ENCODE measurements around the gene GNG2. TPM values are rescaled to one million over a fixed set of nuclear protein-coding genes. Genes with fewer than 3 reads are reported as not detected.

GNG2 gene
- total RNA-seq, 1 experiment from 2014 or later = not detected

DNA sequence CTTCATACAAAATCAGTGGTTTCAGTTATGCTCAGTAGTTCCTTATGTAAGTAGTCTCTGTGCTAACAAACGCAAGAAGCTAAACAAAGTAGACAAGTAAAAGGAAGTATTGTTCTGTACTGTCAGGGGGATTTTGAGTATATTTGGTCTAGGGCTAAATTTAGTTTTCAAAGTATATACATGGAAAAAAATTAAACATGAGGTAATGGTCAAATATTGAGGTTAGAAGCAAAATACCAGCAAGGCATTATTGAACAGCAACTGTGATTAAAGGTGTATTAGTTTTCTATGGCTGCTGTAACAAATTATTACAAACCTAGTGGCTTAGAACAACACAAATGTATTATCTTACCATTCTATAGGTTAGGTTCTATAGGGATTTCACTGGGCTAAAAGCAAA, 18.8 kb downstream of the GNG2 start:
- H3K27me3 Mint-ChIP-seq (ENCODE audit: unreplicated experiment) = no peaks in the 10 kb centered on the region
- no peaks in the 10 kb centered on the region for H3K9me3 Mint-ChIP-seq (ENCODE audit: low read depth, unreplicated experiment)
- H3K36me3 Mint-ChIP-seq (ENCODE audit: insufficient read depth, unreplicated experiment) = no peaks in the 10 kb centered on the region
- BruUV-seq (replicated peaks) = no TSS peak
- H3K4me3 Mint-ChIP-seq (ENCODE audit: low read depth, unreplicated experiment) = no peak overlapping the region
- TF ChIP-seq, protein P1, sequence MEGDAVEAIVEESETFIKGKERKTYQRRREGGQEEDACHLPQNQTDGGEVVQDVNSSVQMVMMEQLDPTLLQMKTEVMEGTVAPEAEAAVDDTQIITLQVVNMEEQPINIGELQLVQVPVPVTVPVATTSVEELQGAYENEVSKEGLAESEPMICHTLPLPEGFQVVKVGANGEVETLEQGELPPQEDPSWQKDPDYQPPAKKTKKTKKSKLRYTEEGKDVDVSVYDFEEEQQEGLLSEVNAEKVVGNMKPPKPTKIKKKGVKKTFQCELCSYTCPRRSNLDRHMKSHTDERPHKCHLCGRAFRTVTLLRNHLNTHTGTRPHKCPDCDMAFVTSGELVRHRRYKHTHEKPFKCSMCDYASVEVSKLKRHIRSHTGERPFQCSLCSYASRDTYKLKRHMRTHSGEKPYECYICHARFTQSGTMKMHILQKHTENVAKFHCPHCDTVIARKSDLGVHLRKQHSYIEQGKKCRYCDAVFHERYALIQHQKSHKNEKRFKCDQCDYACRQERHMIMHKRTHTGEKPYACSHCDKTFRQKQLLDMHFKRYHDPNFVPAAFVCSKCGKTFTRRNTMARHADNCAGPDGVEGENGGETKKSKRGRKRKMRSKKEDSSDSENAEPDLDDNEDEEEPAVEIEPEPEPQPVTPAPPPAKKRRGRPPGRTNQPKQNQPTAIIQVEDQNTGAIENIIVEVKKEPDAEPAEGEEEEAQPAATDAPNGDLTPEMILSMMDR (IDR thresholded peaks at IDR 0.05; ENCODE audit: unreplicated experiment) = no peak
- peaks cover 4% of the 10 kb centered on the region for H3K4me1 Mint-ChIP-seq (ENCODE audit: low read depth, unreplicated experiment)
- intact Hi-C loops (cut with micrococcal nuclease; ENCODE audit: unreplicated experiment) = no loop called here
- H3K27ac Mint-ChIP-seq (ENCODE audit: unreplicated experiment) = no peak overlapping the region
- CTCF ChIA-PET = no interaction called here
- no peak for DNase-seq

DNA sequence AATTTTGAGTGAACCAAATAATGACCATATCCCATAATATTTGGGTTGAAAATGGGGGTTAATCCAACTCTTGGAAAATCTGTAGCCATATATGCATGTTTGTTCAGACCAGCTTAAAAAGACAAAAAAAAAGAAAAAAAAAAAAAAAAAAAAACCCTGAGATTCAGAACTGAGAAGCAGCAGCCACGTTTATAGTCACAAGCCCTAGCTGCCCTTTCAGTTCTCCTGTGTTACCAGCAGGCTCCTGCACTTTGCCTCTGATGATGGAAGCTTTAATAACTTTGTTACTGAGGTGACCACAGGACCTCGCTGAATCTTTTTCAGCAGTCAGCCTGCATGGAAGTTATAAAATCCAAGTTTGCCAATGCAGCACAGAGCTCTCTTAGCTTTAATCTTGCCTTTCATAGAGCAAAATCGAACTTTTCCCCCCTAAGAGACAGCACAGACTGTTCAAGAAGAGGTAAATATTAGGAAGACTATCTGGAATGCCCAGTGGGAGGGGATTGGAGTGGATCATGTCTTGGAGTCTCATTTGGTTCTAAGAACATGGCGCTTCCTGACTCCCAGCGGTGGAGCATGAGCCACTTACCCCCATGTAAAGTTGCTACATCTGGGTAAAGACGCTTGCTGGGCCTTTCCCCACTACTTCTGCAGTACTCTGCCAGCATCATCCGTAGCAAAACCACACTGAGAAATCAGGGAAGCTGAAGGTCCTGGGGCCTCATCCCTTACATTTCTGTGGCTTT, 20.6 kb downstream of the GNG2 start:
- TF ChIP-seq, protein P1 (IDR thresholded peaks at IDR 0.05; ENCODE audit: unreplicated experiment) = no peak
- no peaks in the 10 kb centered on the region for H3K27me3 Mint-ChIP-seq (ENCODE audit: unreplicated experiment)
- H3K4me3 Mint-ChIP-seq (ENCODE audit: low read depth, unreplicated experiment) = no peak overlapping the region
- no peaks in the 10 kb centered on the region for H3K9me3 Mint-ChIP-seq (ENCODE audit: low read depth, unreplicated experiment)
- CTCF ChIA-PET = no interaction called here
- BruUV-seq (replicated peaks) = no TSS peak
- intact Hi-C loops (cut with micrococcal nuclease; ENCODE audit: unreplicated experiment) = no loop called here
- H3K27ac Mint-ChIP-seq (ENCODE audit: unreplicated experiment) = no peak overlapping the region
- no peak for DNase-seq
- H3K4me1 Mint-ChIP-seq (ENCODE audit: low read depth, unreplicated experiment) = peaks cover 13% of the 10 kb centered on the region
- H3K36me3 Mint-ChIP-seq (ENCODE audit: insufficient read depth, unreplicated experiment) = no peaks in the 10 kb centered on the region

DNA sequence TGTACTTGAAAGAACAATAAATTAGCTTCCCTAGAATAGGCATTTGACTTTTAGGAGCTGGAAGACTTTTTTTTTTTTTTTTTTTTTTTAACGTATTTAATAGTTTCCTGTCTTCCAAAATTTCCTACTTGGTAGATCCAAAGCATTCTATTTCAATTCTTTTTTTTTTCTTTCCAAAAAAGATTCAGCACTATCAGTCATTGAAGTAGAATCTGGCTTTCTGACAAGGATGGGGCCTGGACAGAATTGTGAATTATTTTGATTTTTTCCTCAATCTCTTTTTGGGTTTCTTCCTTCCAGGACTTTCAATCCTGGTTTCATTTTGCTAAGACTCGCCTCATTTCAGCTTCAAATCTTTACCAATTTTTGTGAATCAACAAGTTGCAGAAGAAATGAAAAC, 21.2 kb downstream of the GNG2 start:
- CTCF ChIA-PET = no interaction called here

DNA sequence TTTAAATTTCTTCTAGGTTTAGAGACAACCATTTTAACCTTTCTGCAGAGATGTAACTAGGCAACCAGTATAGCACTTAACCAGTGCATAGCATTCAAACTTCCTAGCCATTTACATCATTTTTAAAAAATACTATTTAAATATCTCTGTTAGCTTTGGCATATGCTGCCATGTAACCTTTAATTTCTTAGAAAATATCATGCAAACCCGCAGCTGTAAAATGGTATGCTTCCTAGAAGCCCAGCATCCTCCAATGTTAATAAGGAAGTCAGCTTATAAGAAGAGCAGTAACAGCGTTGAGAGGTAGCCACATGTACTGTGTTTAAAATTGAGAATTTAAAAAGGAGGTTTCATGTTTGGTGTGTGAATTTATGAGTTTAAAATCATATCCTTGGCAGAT, 22.8 kb downstream of the GNG2 start:
- H3K27ac Mint-ChIP-seq (ENCODE audit: unreplicated experiment) = no peak overlapping the region
- TF ChIP-seq, protein P1 (IDR thresholded peaks at IDR 0.05; ENCODE audit: unreplicated experiment) = no peak
- intact Hi-C loops (cut with micrococcal nuclease; ENCODE audit: unreplicated experiment) = no loop called here
- no peaks in the 10 kb centered on the region for H3K9me3 Mint-ChIP-seq (ENCODE audit: low read depth, unreplicated experiment)
- DNase-seq = no peak
- CTCF ChIA-PET = no interaction called here
- H3K27me3 Mint-ChIP-seq (ENCODE audit: unreplicated experiment) = peaks cover 3% of the 10 kb centered on the region
- BruUV-seq (replicated peaks) = no TSS peak
- no peaks in the 10 kb centered on the region for H3K36me3 Mint-ChIP-seq (ENCODE audit: insufficient read depth, unreplicated experiment)
- peaks cover 13% of the 10 kb centered on the region for H3K4me1 Mint-ChIP-seq (ENCODE audit: low read depth, unreplicated experiment)
- H3K4me3 Mint-ChIP-seq (ENCODE audit: low read depth, unreplicated experiment) = no peak overlapping the region

More for the DNA sequence above, 21.2 kb downstream of the GNG2 start:
- Mint-ChIP-seq H3K27ac (ENCODE audit: unreplicated experiment) (no peak overlapping the region), H3K27me3 (ENCODE audit: unreplicated experiment) (no peaks in the 10 kb centered on the region), H3K4me1 (ENCODE audit: low read depth, unreplicated experiment) (peaks cover 13% of the 10 kb centered on the region), H3K36me3 (ENCODE audit: insufficient read depth, unreplicated experiment) (no peaks in the 10 kb centered on the region), H3K4me3 (ENCODE audit: low read depth, unreplicated experiment) (no peak overlapping the region), H3K9me3 (ENCODE audit: low read depth, unreplicated experiment) (no peaks in the 10 kb centered on the region)
- no TSS peak for BruUV-seq (replicated peaks)
- no peak for DNase-seq
- intact Hi-C loops (cut with micrococcal nuclease; ENCODE audit: unreplicated experiment) = no loop called here
- TF ChIP-seq, protein P1 (IDR thresholded peaks at IDR 0.05; ENCODE audit: unreplicated experiment) = no peak

Measured in Calu3 (cell line).